TTC549 (cell line): ENCODE results near the gene FNTB.
"Not testable (repeated sequence)": the region's sequence is repeated elsewhere in the genome, so short reads cannot be mapped to it uniquely, and the experiment has no call there.

Source experiments
- FAIRE-seq: peaks from 2 replicates; lab custom pipeline; 2012; peaks lifted over from hg19 to GRCh38; lab: Jason Lieb, UNC

Gene FNTB

DNA sequence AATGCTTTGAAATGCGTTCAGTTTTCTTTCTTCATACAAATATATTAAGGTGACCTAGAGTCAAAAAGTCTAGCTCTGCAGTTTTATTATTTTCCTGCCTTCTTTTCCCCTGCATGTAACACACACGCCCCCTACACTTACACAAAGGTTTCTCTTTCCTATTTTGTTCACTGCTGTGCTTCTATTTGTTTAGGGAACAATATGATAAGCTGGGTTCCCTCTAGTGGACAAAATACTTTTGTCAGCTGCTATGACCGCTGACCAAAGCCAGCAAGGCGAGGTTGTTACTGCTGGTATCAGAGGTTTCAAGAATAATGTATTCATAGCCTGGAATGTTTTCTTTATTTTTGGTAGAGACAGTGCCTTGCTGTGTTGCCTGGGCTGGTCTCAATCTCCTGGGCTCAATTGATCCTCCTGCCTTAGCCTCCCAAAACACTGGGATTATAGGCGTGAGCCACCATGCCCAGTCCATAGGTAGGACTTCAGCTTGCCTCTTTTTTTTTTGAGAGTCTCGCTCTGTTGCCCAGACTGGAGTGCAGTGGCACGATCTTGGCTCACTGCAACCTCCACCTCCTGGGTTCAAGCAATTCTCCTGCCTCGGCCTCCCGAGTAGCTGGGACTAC is 33.4 kb downstream of the FNTB start:
- peak; percentile 89 for FAIRE-seq

DNA sequence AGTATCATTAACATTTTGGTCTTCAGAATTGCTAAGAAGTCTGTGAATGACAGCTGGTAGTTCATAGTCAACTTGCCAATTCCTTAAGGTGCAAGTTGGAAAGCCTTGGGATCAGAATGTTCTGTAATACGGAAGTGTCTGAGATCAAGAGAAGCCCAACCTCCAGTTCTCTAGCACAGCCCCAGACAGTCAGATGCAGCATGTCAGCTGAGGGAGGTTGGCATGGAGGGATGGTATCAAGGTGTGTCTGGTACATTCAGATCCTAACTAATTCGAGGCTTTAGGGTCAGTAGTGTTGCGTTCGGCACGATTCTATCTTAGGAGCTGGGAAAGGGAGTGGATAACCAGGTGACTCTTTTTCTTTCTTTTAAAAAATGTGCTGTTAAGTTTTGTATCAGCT is 38.3 kb downstream of the FNTB start:
- FAIRE-seq, result no peak

DNA sequence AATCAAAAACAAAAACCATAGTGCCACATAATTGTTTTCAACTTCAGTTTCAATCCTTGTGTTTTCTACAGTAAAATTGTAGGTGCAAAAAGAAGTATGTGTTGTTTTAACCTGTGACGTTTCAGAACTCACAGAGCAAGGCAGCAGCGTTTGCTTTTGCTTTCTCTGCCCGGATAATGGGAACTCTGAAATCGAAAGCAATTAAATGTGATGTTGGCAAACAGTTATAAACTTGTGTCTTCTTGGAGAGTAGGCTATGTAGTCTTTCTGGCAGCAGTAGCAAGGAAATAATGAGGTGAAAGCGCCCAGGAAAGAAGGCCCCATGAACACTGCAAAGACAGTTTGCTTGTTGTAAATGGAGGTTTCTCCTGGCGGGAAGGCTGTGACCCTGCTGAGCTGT is 39.1 kb downstream of the FNTB start:
- no peak for FAIRE-seq

DNA sequence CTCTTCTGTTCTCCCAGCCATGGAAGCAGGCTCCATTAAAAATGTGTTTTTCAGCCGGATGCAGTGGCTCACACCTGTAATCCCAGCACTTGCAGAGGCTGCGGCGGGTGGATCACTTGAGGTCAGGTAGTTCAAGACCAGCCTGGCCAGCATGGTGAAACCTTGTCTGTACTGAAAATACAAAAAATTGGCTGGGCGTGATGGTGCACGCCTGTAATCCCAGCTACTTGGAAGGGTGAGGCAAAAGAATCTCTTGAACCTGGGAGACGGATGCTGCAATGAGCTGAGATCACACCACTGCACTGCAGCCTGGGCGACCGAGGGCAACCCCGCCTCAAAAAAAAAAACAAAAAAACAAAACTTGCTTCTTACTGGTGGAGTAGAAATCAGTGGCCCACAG is 39.8 kb downstream of the FNTB start:
- no peak for FAIRE-seq

DNA sequence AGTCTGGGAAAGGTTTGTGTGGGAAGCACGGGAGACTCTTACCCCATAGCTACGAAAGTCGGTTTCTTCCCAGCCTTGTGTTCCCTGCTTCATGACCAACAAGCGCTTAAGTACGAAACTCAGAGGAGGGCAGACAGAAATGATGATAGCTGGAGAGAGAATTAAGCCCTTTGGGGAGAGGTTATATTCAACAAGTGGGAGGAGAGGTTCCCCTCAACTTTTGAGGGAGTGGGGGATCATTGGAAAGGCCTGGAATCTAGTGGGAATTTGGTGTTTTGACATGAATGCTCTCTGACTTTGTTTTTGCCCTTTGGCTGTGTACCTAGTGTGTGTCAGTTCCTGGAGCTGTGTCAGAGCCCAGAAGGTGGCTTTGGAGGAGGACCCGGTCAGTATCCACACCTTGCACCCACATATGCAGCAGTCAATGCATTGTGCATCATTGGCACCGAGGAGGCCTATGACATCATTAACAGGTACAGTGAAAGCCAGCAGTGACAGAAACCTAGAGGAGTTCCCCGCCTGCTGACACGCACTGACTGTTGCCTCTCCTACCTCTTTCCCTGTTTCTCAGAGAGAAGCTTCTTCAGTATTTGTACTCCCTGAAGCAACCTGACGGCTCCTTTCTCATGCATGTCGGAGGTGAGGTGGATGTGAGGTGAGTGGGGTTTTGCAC is 40.6 kb downstream of the FNTB start:
- no peak for FAIRE-seq

DNA sequence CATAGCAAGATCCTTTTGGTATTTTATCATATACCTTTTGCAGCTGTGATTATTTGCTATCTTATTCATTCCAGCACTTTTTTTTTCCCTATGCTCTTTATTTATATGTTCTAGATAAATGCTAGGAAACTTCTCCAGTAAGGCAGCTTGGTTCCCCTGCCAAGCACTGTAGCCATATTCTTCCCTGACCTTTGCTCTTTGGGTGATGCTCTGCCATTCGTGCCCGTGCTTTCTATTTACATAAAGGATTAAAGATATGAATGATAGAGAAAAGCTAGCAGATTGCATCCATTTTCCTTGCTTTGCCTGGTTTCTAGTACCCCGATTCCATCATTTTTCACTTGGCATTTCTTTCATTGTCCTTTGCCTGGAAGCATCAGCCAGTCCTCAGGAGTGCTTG is 42.2 kb downstream of the FNTB start:
- no peak for FAIRE-seq

DNA sequence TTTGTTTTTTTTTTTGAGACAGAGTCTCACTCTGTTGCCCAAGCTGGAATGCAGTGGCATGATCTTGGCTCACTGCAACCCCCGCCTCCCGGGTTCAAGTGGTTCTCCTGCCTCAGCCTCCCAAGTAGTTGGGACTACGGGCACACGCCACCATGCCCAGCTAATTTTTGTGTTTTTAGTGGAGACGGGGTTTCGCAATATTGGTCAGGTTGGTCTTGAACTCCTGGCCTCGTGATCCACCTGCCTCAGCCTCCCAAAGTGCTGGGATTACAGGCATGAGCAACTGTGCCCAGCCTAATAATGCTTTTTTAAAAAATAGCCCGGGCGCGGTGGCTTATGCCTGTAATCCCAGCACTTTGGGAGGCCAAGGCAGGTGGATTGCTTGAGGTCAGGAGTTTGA is 44.6 kb downstream of the FNTB start:
- not testable (repeated sequence) for FAIRE-seq

DNA sequence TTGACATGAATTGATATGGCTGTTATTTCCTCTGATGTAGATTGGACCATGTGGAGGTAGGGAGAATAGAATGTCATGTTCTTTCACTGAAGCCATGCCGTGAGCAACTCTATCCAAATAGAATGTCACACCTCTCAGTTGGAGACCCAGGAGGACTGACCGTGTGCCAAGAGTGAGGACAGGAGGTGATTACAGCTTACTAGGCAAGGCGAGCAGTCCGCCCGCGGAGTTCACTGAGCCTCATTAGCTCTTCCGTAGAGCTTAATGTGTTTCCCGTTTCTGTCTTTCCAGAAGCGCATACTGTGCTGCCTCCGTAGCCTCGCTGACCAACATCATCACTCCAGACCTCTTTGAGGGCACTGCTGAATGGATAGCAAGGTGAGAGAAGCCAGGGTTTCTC is 45.6 kb downstream of the FNTB start:
- no peak for FAIRE-seq

DNA sequence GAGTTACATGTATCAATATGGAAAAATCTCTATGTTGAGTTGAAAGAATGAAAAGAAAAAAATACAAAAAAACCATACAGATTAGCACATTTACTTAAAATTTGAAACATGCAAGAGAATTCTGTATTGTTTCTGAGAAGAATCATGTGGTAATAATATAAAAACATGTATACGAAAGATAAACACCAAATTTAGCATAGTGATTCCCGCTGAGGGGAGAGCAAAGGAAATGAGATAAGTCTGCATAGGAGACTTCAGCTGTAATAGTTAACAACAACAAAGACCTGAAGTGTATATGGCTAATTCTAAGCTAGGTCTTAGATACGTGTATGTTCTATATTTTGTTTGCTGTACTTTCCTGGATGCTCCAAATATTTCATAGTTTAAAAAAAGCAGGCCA is 46.5 kb downstream of the FNTB start:
- no peak for FAIRE-seq

DNA sequence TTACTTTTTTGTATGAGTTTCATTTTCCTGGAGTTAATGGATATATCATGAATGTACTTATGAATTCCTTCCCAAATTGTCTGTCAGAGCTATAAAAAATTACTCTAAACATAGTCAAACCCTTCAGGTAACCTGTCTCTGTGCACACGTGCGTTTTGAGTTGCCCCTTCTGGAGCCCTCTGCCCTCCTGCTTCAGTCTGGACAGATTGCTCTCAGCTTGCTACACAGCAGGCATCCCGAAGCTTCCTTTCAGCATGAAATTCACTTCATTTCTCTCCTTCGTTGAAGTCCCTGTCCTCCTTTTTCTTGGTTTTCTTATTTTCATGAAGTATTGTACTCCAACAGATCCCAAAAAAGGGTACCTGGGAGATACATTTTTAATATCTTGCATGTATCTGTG is 47.3 kb downstream of the FNTB start:
- FAIRE-seq, result no peak

DNA sequence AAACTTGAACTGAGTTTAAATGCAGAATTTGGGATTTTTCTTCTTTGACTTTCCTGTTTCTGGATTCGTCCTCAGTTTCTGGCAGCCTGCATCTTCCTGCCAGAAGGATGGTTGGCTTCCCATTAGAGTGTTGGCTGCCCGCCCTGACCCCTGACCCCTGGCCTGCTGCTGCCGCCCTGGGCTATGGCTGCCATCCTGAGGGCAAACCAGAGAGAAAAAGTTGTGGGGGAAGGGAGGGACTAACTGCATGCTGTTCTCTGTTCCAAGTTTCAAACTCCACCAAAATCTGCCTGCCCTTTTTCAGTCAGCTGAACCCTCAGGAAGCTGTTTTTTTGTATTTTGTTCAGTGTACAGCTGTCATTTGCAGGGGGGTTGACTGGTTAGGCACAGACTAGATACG is 48.4 kb downstream of the FNTB start:
- FAIRE-seq, result no peak

DNA sequence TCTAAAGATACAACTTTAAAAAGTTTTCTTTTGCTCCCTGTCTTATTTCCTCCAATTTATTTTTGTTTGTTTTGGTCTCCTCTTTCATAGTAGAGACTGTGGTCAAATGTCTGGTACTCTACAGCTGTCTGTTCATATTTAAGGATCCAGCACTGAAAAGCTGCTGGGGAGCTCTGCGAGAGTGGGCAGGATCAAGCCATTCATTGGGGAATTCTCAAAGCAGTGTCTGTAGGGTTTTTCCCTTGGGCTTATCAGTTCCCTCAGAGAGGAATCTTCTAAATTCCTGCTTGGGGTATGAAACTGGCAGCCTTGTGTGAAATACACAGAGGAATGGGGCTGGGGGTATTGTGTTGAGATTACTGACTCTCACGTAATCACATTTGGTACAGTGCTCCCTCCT is 52.3 kb downstream of the FNTB start:
- FAIRE-seq, result no peak

DNA sequence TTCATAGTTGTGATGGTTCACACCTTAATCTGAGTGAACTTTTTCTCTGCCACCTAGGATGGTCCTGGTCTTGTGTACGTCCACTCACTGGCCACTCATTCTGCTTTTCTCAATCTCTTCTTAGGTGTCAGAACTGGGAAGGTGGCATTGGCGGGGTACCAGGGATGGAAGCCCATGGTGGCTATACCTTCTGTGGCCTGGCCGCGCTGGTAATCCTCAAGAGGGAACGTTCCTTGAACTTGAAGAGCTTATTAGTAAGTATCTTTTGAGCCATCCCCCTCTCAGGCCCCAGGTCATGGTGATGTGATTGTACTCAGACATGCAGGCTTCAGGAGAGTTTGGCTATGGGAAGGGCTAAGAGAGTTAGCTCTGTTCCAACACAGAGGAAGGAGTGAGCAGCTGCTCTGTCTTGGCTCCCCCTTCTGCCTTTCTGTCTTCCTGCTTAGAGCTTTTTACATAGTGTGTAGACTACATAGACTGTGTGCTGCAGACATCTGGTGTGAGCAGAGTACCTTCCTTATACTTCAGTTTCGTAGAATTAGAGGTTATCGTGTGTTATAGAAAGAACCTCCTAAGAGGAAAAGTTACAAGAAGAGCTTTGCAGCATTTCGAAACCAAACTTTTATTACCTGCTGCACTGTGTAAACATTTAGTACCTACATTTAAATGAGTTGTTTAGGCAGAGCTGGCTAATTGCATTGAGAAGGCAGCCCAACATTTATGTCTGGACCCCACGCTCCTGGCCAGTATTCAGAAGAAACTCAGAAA is 54.2 kb downstream of the FNTB start:
- no peak for FAIRE-seq

DNA sequence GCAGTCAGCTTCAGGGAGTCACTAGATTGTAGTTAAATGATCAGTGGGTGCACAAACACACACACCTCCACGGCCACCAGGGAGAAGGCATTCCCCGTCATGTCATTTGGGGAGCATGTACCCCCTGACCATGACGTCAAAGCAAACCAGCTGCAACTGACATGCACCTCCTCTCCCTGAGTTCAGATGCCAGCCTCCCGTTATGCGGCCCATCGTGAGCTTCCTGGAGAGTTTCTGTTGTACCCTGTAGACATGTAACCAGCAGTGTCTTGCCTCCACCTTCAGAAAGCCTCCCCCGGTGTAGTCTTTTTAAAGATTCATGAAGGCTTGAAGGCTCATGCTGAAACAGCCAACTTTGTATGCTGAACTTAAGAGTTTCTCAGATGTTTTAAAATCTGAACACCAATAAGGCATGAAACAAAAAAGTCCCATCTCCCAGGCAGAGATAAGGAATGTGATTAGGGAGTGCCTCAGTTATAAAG is 54.8 kb downstream of the FNTB start:
- FAIRE-seq, result no peak

DNA sequence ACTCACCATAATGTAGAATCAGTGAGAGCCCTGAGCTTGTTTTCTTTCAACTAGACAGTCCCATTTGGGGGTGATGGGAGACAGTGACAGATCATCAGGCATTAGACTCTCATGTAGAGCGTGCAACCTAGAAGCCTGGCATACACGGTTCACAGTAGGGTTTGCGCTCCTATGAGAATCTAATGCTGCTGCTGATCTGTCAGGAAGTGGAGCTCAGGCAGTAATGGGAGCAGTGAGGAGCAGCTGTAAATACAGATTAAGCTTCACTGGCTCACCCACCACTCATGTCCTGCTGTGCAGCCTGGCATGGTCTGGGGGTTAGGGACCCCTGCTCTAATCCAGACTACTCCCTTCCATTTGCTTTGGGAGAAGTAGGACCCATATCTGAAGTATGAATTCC is 55.6 kb downstream of the FNTB start:
- FAIRE-seq, result no peak

DNA sequence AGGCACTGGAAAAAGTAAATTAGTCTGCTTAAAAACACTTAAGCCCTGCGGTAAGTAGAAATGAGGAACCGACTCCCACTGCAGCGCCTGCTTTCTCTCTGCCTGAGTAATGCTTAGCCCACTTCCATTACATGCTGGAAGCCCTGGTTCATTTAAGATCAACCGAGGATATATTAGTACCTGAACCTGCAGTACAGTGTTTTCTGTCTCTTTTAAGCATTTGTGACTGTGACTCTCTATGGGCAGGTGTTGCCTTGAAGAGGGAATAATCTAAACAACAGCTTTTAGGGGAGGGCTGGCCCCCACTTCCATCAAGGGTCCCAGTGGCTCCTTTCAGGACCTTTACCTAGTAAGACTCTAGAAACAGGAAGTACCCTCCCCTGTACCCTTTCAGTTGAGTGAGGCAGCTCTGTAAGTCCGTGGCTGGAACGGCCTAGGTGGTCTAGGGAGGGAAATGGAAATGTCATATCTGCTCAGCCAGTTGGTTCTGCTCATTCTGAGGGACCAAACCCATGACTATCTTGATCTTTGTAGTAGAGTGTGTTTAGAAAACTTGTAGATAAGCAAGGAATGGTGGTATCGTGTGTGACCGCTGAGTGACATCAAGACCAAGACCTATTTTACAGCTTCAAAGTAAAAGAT is 56.2 kb downstream of the FNTB start:
- no peak for FAIRE-seq

DNA sequence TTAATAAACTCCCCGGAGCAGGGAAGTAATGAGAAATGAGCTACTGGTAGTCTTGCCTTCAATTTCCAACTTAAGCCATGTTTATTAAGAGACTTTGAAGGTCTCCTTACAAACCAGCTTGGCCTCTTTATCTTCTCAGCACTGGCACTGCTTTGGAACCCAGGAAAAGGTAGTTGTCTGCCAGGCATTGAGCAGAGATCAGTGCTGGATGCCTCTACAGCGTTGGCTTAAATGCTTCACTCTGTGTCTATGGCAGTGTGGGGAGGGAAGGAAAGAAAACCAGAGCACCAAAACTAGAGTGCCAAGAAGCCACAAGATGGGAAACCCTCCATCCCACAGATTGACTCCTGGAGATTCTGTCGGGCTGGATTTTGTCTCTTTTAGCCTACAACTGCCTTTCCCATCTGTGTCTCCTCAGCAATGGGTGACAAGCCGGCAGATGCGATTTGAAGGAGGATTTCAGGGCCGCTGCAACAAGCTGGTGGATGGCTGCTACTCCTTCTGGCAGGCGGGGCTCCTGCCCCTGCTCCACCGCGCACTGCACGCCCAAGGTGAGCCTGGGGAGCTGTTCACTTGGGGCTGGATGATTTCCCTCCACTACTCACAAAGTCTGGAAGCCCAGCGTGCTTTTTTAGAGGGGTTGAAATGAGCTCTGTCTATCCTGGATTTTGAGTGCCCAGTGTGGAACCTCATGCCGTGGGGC is 57.3 kb downstream of the FNTB start:
- no peak for FAIRE-seq

DNA sequence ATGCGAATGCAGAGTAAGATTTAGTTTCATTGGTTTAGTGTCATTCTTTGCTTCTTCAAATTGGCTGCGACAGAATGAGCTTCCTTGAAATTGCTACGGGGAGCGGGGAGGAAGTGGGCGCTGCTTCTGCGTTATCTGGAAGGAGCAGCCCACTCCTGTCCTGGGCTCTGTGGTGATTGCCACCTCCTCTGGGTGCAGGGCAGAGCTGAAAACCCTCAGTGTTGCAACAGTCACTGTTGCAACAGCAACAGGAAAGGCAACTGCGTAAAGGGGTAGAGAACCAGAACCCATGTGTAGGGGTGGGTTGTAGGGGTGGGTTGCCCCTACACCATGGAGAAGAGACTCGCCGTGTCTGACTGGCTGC is 57.9 kb downstream of the FNTB start:
- no peak for FAIRE-seq

DNA sequence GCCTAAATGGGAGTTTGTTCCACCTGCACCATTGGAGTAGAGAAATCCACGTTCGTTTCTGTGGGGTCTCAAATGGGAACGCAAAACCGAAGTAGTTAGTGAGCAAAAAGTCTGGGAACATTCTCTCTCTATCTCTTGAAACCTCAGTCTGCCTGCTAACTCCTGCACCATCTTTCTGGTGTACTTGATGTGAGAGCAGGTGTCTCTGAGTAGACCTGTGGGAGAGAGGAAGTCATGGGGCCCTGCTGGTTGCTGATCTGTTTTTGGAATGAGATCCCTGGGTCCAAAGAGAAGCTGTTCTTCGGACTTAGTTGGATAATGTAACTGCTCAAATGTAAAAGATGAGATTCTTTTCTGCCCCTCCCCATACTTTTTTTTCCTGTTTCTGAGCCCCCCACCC is 58.3 kb downstream of the FNTB start:
- FAIRE-seq, result no peak

DNA sequence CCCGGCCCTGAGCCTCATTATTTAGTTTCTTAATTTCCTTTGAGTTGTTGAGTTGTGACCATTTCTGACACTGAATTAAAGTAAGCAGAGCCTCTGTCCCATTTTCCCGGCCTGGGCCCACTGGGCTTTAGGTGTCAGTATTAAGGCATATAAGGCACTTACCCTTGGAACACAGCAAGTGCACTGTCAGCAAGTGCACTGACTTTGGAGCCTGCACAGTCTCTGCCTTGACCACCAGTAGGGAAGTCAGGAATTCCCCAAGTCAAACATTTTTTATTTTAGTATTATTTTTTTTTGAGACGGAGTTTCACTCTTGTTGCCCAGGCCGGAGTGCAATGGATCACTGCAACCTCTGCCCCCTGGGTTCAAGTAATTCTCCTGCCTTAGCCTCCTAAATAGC is 59.0 kb downstream of the FNTB start:
- no peak for FAIRE-seq

DNA sequence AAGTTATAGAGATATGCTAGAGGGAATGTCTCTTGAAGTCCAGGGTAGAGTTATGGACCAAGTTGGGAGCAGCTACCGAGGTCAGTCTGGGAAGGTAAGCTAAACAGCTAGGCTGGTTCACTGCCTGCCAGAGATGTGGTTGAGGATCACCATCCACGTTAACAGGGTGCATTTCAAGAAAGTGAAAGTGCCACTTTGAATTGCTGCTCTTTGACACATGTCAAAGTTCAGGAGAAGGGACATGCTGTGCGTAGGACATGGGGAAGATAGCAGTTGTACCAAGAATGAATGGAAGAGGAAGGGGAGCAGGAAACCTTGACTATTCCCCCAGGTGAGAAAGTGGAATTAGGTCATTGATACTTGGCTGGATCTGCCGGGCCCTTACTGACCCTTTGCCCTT is 66.1 kb downstream of the FNTB start:
- FAIRE-seq, result no peak

DNA sequence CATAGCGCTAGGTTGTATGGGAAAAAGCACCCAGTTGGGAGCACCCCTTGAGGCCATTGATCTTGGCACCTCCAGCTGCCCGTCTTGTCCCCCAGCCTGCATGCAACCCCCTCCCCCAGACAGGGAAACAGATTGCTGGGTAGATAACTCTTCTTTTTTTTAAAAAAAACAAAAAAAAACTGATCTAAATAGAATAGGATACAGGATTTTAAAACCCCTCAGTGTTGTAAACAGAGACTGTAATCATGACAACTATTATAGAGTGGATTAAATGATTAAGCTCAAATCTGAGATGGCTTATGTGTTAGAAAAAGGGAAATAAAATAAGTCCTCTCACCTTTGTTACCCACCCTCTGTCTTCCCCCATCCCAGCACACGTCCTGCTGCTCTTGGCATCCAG is 66.8 kb downstream of the FNTB start:
- FAIRE-seq, result no peak
